HUES64 (cell line): ENCODE measurements around the gene APLP1.

ENCODE experiments used
- H3K27ac ChIP-seq: 2 replicates; pipeline ENCODE4 v1.7.0; 2013; ENCODE audit warnings: low read depth, low read length, inconsistent platforms
- H3K27me3 ChIP-seq: 2 replicates; pipeline ENCODE4 v1.6.1; 2013; ENCODE audit warnings: mild to moderate bottlenecking, low read length; ENCODE audit not compliant: insufficient read depth
- H3K36me3 ChIP-seq: 2 replicates; pipeline ENCODE4 v1.6.1; 2013; ENCODE audit warnings: mild to moderate bottlenecking, low read length; ENCODE audit not compliant: insufficient read depth
- H3K4me1 ChIP-seq: 2 replicates; pipeline ENCODE4 v1.6.1; 2013; ENCODE audit warnings: mild to moderate bottlenecking, low read length, moderate library complexity; ENCODE audit not compliant: insufficient read depth
- H3K4me3 ChIP-seq: 2 replicates; pipeline ENCODE4 v1.5.1; 2013; ENCODE audit warnings: mild to moderate bottlenecking, low read length, moderate library complexity
- H3K9ac ChIP-seq: 2 replicates; pipeline ENCODE4 v1.6.1; 2013; ENCODE audit warnings: mild to moderate bottlenecking, low read depth, low read length
- H3K9me3 ChIP-seq: 2 replicates; pipeline ENCODE4 v1.6.1; 2013; ENCODE audit warnings: low read depth, low read length; ENCODE audit not compliant: insufficient read depth
- WGBS: fragments of 150-250, 120-280 bp; methylation state at CpG from one replicate; pipeline ENCODE4 v1.1.7; 2013; ENCODE audit warnings: missing lambda C conversion rate; 5-methylcytosine and 5-hydroxymethylcytosine counted together

The APLP1 gene

GRCh38 chr19:35843676-35844481 is 24.5 kb upstream of the APLP1 start:
- peaks cover 69% of the 10 kb centered on the region for H3K27me3 ChIP-seq
- H3K4me1 ChIP-seq: no peaks in the 10 kb centered on the region; the same call in 1 of the 2 replicates
- H3K9me3 ChIP-seq: no peaks in the 10 kb centered on the region
- H3K27ac ChIP-seq: no peak overlapping the region
- 17% methylated on average over 42 of the region's 42 CpGs for WGBS
- no peak overlapping the region for H3K9ac ChIP-seq
- no peaks in the 10 kb centered on the region for H3K36me3 ChIP-seq
- H3K4me3 ChIP-seq: peak overlapping the region; percentile 42; the same call in 1 of the 2 replicates

GRCh38 chr19:35844482-35845214 is 23.7 kb upstream of the APLP1 start:
- Histone ChIP-seq H3K9me3 (no peaks in the 10 kb centered on the region), H3K27me3 (peaks cover 77% of the 10 kb centered on the region), H3K36me3 (no peaks in the 10 kb centered on the region), H3K9ac (no peak overlapping the region), H3K4me1 (no peaks in the 10 kb centered on the region; the same call in 1 of the 2 replicates), H3K4me3 (peak overlapping the region; percentile 55; the same call in 1 of the 2 replicates), H3K27ac (no peak overlapping the region)
- WGBS: 64% methylated on average over 16 of the region's 16 CpGs

GRCh38 chr19:35845215-35846037 is 22.9 kb upstream of the APLP1 start:
- WGBS: 4% methylated on average over 63 of the region's 63 CpGs
- H3K27ac ChIP-seq: no peak overlapping the region
- no peak overlapping the region for H3K9ac ChIP-seq
- no peaks in the 10 kb centered on the region for H3K9me3 ChIP-seq
- peaks cover 82% of the 10 kb centered on the region for H3K27me3 ChIP-seq
- H3K4me1 ChIP-seq: no peaks in the 10 kb centered on the region; the same call in 1 of the 2 replicates
- H3K4me3 ChIP-seq: peak overlapping the region; percentile 55
- no peaks in the 10 kb centered on the region for H3K36me3 ChIP-seq

GRCh38 chr19:35846038-35846668 is 22.2 kb upstream of the APLP1 start:
- H3K9ac ChIP-seq: no peak overlapping the region
- H3K9me3 ChIP-seq: no peaks in the 10 kb centered on the region
- H3K27me3 ChIP-seq: peaks cover 87% of the 10 kb centered on the region
- H3K36me3 ChIP-seq: no peaks in the 10 kb centered on the region
- 5% methylated on average over 26 of the region's 26 CpGs for WGBS
- no peak overlapping the region for H3K27ac ChIP-seq
- peak overlapping the region; percentile 55 for H3K4me3 ChIP-seq
- H3K4me1 ChIP-seq: no peaks in the 10 kb centered on the region; the same call in 1 of the 2 replicates

- Histone ChIP-seq H3K9ac (no peak overlapping the region), H3K36me3 (no peaks in the 10 kb centered on the region), H3K4me3 (no peak overlapping the region), H3K9me3 (no peaks in the 10 kb centered on the region), H3K27me3 (peaks cover 70% of the 10 kb centered on the region), H3K4me1 (no peaks in the 10 kb centered on the region; the same call in 1 of the 2 replicates), H3K27ac (no peak overlapping the region)
- WGBS: 87% methylated on average over 8 of the region's 8 CpGs
Measured at GRCh38 chr19:35847911-35848310, 20.5 kb upstream of the APLP1 start.

- H3K9ac ChIP-seq: no peak overlapping the region
- 86% methylated on average over 8 of the region's 8 CpGs for WGBS
- no peaks in the 10 kb centered on the region for H3K9me3 ChIP-seq
- no peak overlapping the region for H3K4me3 ChIP-seq
- peaks cover 64% of the 10 kb centered on the region for H3K27me3 ChIP-seq
- no peaks in the 10 kb centered on the region for H3K36me3 ChIP-seq
- no peaks in the 10 kb centered on the region; the same call in 1 of the 2 replicates for H3K4me1 ChIP-seq
- H3K27ac ChIP-seq: no peak overlapping the region
Measured at GRCh38 chr19:35848486-35848885, 19.9 kb upstream of the APLP1 start.

- 91% methylated on average over 18 of the region's 18 CpGs for WGBS
Measured at GRCh38 chr19:35848919-35849505, 19.4 kb upstream of the APLP1 start.

GRCh38 chr19:35851213-35852028 is 17.0 kb upstream of the APLP1 start:
- Histone ChIP-seq H3K36me3 (no peaks in the 10 kb centered on the region), H3K27me3 (peaks cover 55% of the 10 kb centered on the region), H3K4me3 (peak overlapping the region; percentile 20; the same call in 1 of the 2 replicates), H3K9ac (no peak overlapping the region), H3K9me3 (no peaks in the 10 kb centered on the region), H3K27ac (no peak overlapping the region), H3K4me1 (no peaks in the 10 kb centered on the region)
- WGBS: 58% methylated on average over 32 of the region's 32 CpGs

More at GRCh38 chr19:35848919-35849505, 19.4 kb upstream of the APLP1 start:
- Histone ChIP-seq H3K9me3 (no peaks in the 10 kb centered on the region), H3K4me1 (no peaks in the 10 kb centered on the region), H3K9ac (no peak overlapping the region), H3K27me3 (peaks cover 59% of the 10 kb centered on the region), H3K36me3 (no peaks in the 10 kb centered on the region), H3K27ac (no peak overlapping the region), H3K4me3 (no peak overlapping the region)

- peak within 1 kb of the TSS; percentile 20; the same call in 1 of the 2 replicates for H3K4me3 ChIP-seq
Measured at GRCh38 chr19:35852029-35852780, 16.2 kb upstream of the APLP1 start, which contains the start of gene NPHS1. Gene NPHS1 (minus strand): TSS chr19:35852504. CDS start chr19:35851837, 667 bp downstream.

More at GRCh38 chr19:35852029-35852780, 16.2 kb upstream of the APLP1 start, which contains the start of gene NPHS1:
- 84% methylated on average over 9 of the region's 9 CpGs for WGBS
- Histone ChIP-seq H3K9ac (no peak within 1 kb of the TSS), H3K36me3 (no peaks in the 10 kb centered on the region), H3K4me1 (no peaks in the 10 kb centered on the region), H3K9me3 (no peaks in the 10 kb centered on the region), H3K27ac (no peak within 1 kb of the TSS), H3K27me3 (peaks cover 59% of the 10 kb centered on the region)
